ENCODE results near the gene MRC1. TPM values are rescaled to one million over a fixed set of nuclear protein-coding genes. Genes with fewer than 3 reads are reported as not detected.

MRC1 gene
- total and polyA plus RNA-seq, 10 of the 15 experiments (the other 5 are each of a cell fraction or from before 2014, with no cell fraction given) = 0.01 to 0.21 (median 0.03) TPM; not detected in 5

- no peak overlapping the region for H3K4me2 ChIP-seq (ENCODE audit: control insufficient read depth, insufficient read depth)
- no peak overlapping the region for H3K27ac ChIP-seq (ENCODE audit: control insufficient read depth, insufficient read depth)
- FAIRE-seq (no peak), ATAC-seq (no peak), DNase-seq (ENCODE audit: low read depth, low spot score) (no peak)
- ChIA-PET SMC1A (ENCODE audit: uncharacterized antibody, unreplicated experiment) (no interaction called here), POLR2A (no interaction called here), RAD21 (ENCODE audit: unreplicated experiment) (no interaction called here), CTCF (no interaction called here)
- no peaks in the 10 kb centered on the region for H3K79me2 ChIP-seq (ENCODE audit: control insufficient read depth, insufficient read depth, low read length)
- no peaks in the 10 kb centered on the region; the same call in 2 of the 3 replicates for H3K9me3 ChIP-seq (replicated peaks; ENCODE audit: control insufficient read depth, insufficient read depth, low read length)
- no TSS peak for BruUV-seq (replicated peaks)
- no peaks in the 10 kb centered on the region for H3K27me3 ChIP-seq (replicated peaks in 1 of 2; ENCODE audit: control insufficient read depth in 2 of 2, insufficient read depth in 2 of 2, low read length in 1 of 2)
- intact Hi-C loops (cut with micrococcal nuclease; ENCODE audit: unreplicated experiment) = no loop called here
- no peaks in the 10 kb centered on the region for H3K36me3 ChIP-seq (ENCODE audit: control insufficient read depth in 2 of 2, insufficient read depth in 2 of 2, low read length in 1 of 2)
- no peaks in the 10 kb centered on the region for H4K20me1 ChIP-seq (ENCODE audit: control insufficient read depth, insufficient read depth)
- no peak overlapping the region for H3K4me3 ChIP-seq
- in situ Hi-C loops (cut with MboI) = no loop called here
- no peaks in the 10 kb centered on the region for H3K4me1 ChIP-seq (ENCODE audit: control insufficient read depth, insufficient read depth, low read length)
- no peak overlapping the region for H2AFZ ChIP-seq (ENCODE audit: control insufficient read depth, low read depth, low read length)
- no peak for TF ChIP-seq FOXM1 (IDR thresholded peaks at IDR 0.05; ENCODE audit: low read depth, low read length)
- no peak overlapping the region for H3K9ac ChIP-seq (ENCODE audit: control insufficient read depth, insufficient read depth, low read length)
- WGBS (ENCODE audit: insufficient coverage, insufficient replicate concordance, low lambda C conversion rate, missing lambda C conversion rate) = 44% methylated on average over 13 of the region's 22 CpGs
Observed at GRCh38 chr10:17950726-17951125, 141.6 kb downstream of the MRC1 start.

- Histone ChIP-seq H4K20me1 (ENCODE audit: control insufficient read depth, insufficient read depth) (no peaks in the 10 kb centered on the region), H3K4me2 (ENCODE audit: control insufficient read depth, insufficient read depth) (no peak within 1 kb of the TSS), H3K79me2 (ENCODE audit: control insufficient read depth, insufficient read depth, low read length) (no peaks in the 10 kb centered on the region), H2AFZ (ENCODE audit: control insufficient read depth, low read depth, low read length) (no peak within 1 kb of the TSS), H3K36me3 (ENCODE audit: control insufficient read depth in 2 of 2, insufficient read depth in 2 of 2, low read length in 1 of 2) (no peaks in the 10 kb centered on the region), H3K4me1 (ENCODE audit: control insufficient read depth, insufficient read depth, low read length) (no peaks in the 10 kb centered on the region), H3K27me3 (replicated peaks in 1 of 2; ENCODE audit: control insufficient read depth in 2 of 2, insufficient read depth in 2 of 2, low read length in 1 of 2) (no peaks in the 10 kb centered on the region), H3K4me3 (no peak within 1 kb of the TSS), H3K27ac (ENCODE audit: control insufficient read depth, insufficient read depth) (no peak within 1 kb of the TSS), H3K9ac (ENCODE audit: control insufficient read depth, insufficient read depth, low read length) (no peak within 1 kb of the TSS), H3K9me3 (replicated peaks; ENCODE audit: control insufficient read depth, insufficient read depth, low read length) (no peaks in the 10 kb centered on the region; the same call in 2 of the 3 replicates)
- in situ Hi-C loops (cut with MboI) = no loop called here
- FAIRE-seq = no peak
- intact Hi-C loops (cut with micrococcal nuclease; ENCODE audit: unreplicated experiment) = no loop called here
- ChIA-PET POLR2A (no interaction called here), RAD21 (ENCODE audit: unreplicated experiment) (no interaction called here), CTCF (no interaction called here), SMC1A (ENCODE audit: uncharacterized antibody, unreplicated experiment) (interaction anchor here (1.1 kb wide), 1 partner anchor 30 kb away, joined by 3 read pairs; no protein-coding TSS in a partner anchor)
- no peak for TF ChIP-seq CHD1 (IDR thresholded peaks at IDR 0.05; ENCODE audit: low read depth, low read length)
- TF ChIP-seq NFXL1 (IDR thresholded peaks at IDR 0.05; ENCODE audit: borderline replicate concordance) = no peak
- TF ChIP-seq ZBTB40 (IDR thresholded peaks at IDR 0.05; ENCODE audit: borderline replicate concordance) = no peak
- TF ChIP-seq SKIL (IDR thresholded peaks at IDR 0.05; ENCODE audit: low read depth, poor library complexity, severe bottlenecking) = no peak
- TF ChIP-seq NR2F1 (conservative IDR thresholded peaks at IDR 0.05) = no peak
- no peak for TF ChIP-seq ZZZ3 (IDR thresholded peaks at IDR 0.05; ENCODE audit: control insufficient read depth, insufficient read length, low read depth)
- no peak for TF ChIP-seq PAX5 (IDR thresholded peaks at IDR 0.05; ENCODE audit: borderline replicate concordance, low read depth, low read length)
- TF ChIP-seq PKNOX1 (IDR thresholded peaks at IDR 0.05) = no peak
- WGBS (ENCODE audit: insufficient coverage, insufficient replicate concordance, low lambda C conversion rate, missing lambda C conversion rate) = 2% methylated on average over 3 of the region's 3 CpGs
- no peak for ATAC-seq
- no TSS peak for BruUV-seq (replicated peaks)
- DNase-seq (ENCODE audit: low read depth, low spot score) = no peak
Observed at GRCh38 chr10:17951868-17952371, 142.8 kb downstream of the MRC1 start, which contains the start of gene SLC39A12. TSS of gene SLC39A12 (plus strand) at chr10:17951918. CDS start at chr10:17953277, 1,359 bp downstream.

Measured in GM12878 (cell line).